T-helper 1 cell treated with Interleukin-12 subunit alpha and Interleukin-12 subunit beta and Interleukin-4 antibody, amounts not matched to agents 30 μg/mL and 1 μg/mL, for 36 hours (primary cell): Measurements from ENCODE around the gene TTC27.
"Not testable (repeated sequence)": the region's sequence is repeated elsewhere in the genome, so short reads cannot be mapped to it uniquely, and the experiment has no call there.

Source experiments
- H3K27ac Mint-ChIP-seq: one replicate; pipeline ENCODE4 v1.8.0; 2021; ENCODE audit warnings: mild to moderate bottlenecking, mixed read lengths
- H3K27me3 Mint-ChIP-seq: one replicate; pipeline ENCODE4 v1.8.0; 2021; ENCODE audit warnings: low read depth, mixed read lengths
- H3K36me3 Mint-ChIP-seq: one replicate; pipeline ENCODE4 v1.8.0; 2021; ENCODE audit warnings: low read depth, mixed read lengths
- H3K4me1 Mint-ChIP-seq: one replicate; pipeline ENCODE4 v1.8.0; 2021; ENCODE audit warnings: low read depth, mixed read lengths
- H3K4me3 Mint-ChIP-seq: one replicate; pipeline ENCODE4 v1.8.0; 2021; ENCODE audit warnings: mild to moderate bottlenecking, moderate library complexity, mixed read lengths
- H3K9me3 Mint-ChIP-seq: one replicate; pipeline ENCODE4 v1.8.0; 2021; ENCODE audit warnings: mixed read lengths

TTC27 gene

GRCh38 chr2:32719933-32720716 lies 92.3 kb downstream of the TTC27 start:
- no peak overlapping the region for H3K27ac Mint-ChIP-seq
- H3K27me3 Mint-ChIP-seq, result no peaks in the 10 kb centered on the region
- peaks cover 6% of the 10 kb centered on the region for H3K4me1 Mint-ChIP-seq
- H3K9me3 Mint-ChIP-seq, result peaks cover 6% of the 10 kb centered on the region
- H3K36me3 Mint-ChIP-seq, result peaks cover 7% of the 10 kb centered on the region
- H3K4me3 Mint-ChIP-seq, result no peak overlapping the region

- Mint-ChIP-seq H3K27me3 (no peaks in the 10 kb centered on the region), H3K4me3 (no peak overlapping the region), H3K4me1 (peaks cover 4% of the 10 kb centered on the region), H3K36me3 (peaks cover 7% of the 10 kb centered on the region), H3K27ac (no peak overlapping the region), H3K9me3 (peaks cover 6% of the 10 kb centered on the region)
These were observed 92.9 kb downstream of the TTC27 start for GRCh38 chr2:32720771-32721170.

GRCh38 chr2:32721376-32721775 lies 93.5 kb downstream of the TTC27 start:
- Mint-ChIP-seq H3K27ac (no peak overlapping the region), H3K4me1 (peaks cover 4% of the 10 kb centered on the region), H3K4me3 (no peak overlapping the region), H3K36me3 (peaks cover 9% of the 10 kb centered on the region), H3K9me3 (peaks cover 6% of the 10 kb centered on the region), H3K27me3 (no peaks in the 10 kb centered on the region)

GRCh38 chr2:32723467-32724079 lies 95.7 kb downstream of the TTC27 start:
- peaks cover 10% of the 10 kb centered on the region for H3K36me3 Mint-ChIP-seq
- H3K9me3 Mint-ChIP-seq, result peaks cover 6% of the 10 kb centered on the region
- H3K4me1 Mint-ChIP-seq, result peaks cover 4% of the 10 kb centered on the region
- no peak overlapping the region for H3K27ac Mint-ChIP-seq
- no peak overlapping the region for H3K4me3 Mint-ChIP-seq
- no peaks in the 10 kb centered on the region for H3K27me3 Mint-ChIP-seq

GRCh38 chr2:32726678-32727077 lies 98.8 kb downstream of the TTC27 start:
- H3K9me3 Mint-ChIP-seq, H3K36me3 Mint-ChIP-seq, H3K4me3 Mint-ChIP-seq, H3K27me3 Mint-ChIP-seq, H3K4me1 Mint-ChIP-seq, H3K27ac Mint-ChIP-seq: not testable (repeated sequence)

GRCh38 chr2:32727157-32727556 lies 99.3 kb downstream of the TTC27 start:
- no peak overlapping the region for H3K27ac Mint-ChIP-seq
- peaks cover 6% of the 10 kb centered on the region for H3K9me3 Mint-ChIP-seq
- no peaks in the 10 kb centered on the region for H3K27me3 Mint-ChIP-seq
- H3K4me3 Mint-ChIP-seq, result no peak overlapping the region
- H3K36me3 Mint-ChIP-seq, result peaks cover 10% of the 10 kb centered on the region
- H3K4me1 Mint-ChIP-seq, result peaks cover 4% of the 10 kb centered on the region

- not testable (repeated sequence) for H3K4me1 Mint-ChIP-seq, H3K36me3 Mint-ChIP-seq, H3K4me3 Mint-ChIP-seq, H3K9me3 Mint-ChIP-seq, H3K27ac Mint-ChIP-seq, H3K27me3 Mint-ChIP-seq
These were observed 103.1 kb downstream of the TTC27 start for GRCh38 chr2:32730958-32731357.

GRCh38 chr2:32732120-32732519 lies 104.3 kb downstream of the TTC27 start:
- H3K4me3 Mint-ChIP-seq, result no peak overlapping the region
- H3K27me3 Mint-ChIP-seq, result no peaks in the 10 kb centered on the region
- no peaks in the 10 kb centered on the region for H3K9me3 Mint-ChIP-seq
- H3K4me1 Mint-ChIP-seq, result no peaks in the 10 kb centered on the region
- peaks cover 6% of the 10 kb centered on the region for H3K36me3 Mint-ChIP-seq
- no peak overlapping the region for H3K27ac Mint-ChIP-seq

GRCh38 chr2:32732912-32733472 lies 105.1 kb downstream of the TTC27 start:
- peaks cover 7% of the 10 kb centered on the region for H3K36me3 Mint-ChIP-seq
- H3K27ac Mint-ChIP-seq, result no peak overlapping the region

GRCh38 chr2:32735348-32735747 lies 107.5 kb downstream of the TTC27 start:
- H3K27ac Mint-ChIP-seq, result no peak overlapping the region
- peaks cover 7% of the 10 kb centered on the region for H3K36me3 Mint-ChIP-seq
- H3K4me1 Mint-ChIP-seq, result no peaks in the 10 kb centered on the region
- no peaks in the 10 kb centered on the region for H3K27me3 Mint-ChIP-seq
- no peaks in the 10 kb centered on the region for H3K9me3 Mint-ChIP-seq
- no peak overlapping the region for H3K4me3 Mint-ChIP-seq

More at GRCh38 chr2:32732912-32733472, 105.1 kb downstream of the TTC27 start:
- H3K4me1 Mint-ChIP-seq, result no peaks in the 10 kb centered on the region
- H3K4me3 Mint-ChIP-seq, result no peak overlapping the region
- no peaks in the 10 kb centered on the region for H3K9me3 Mint-ChIP-seq
- no peaks in the 10 kb centered on the region for H3K27me3 Mint-ChIP-seq

- Mint-ChIP-seq H3K27ac (no peak overlapping the region), H3K9me3 (no peaks in the 10 kb centered on the region), H3K36me3 (peaks cover 16% of the 10 kb centered on the region), H3K4me3 (no peak overlapping the region), H3K4me1 (no peaks in the 10 kb centered on the region), H3K27me3 (no peaks in the 10 kb centered on the region)
These were observed 111.1 kb downstream of the TTC27 start for GRCh38 chr2:32738939-32739338.

GRCh38 chr2:32739664-32740063 lies 111.8 kb downstream of the TTC27 start:
- H3K9me3 Mint-ChIP-seq, result no peaks in the 10 kb centered on the region
- H3K4me1 Mint-ChIP-seq, result no peaks in the 10 kb centered on the region
- H3K27me3 Mint-ChIP-seq, result no peaks in the 10 kb centered on the region
- H3K4me3 Mint-ChIP-seq, result no peak overlapping the region
- H3K27ac Mint-ChIP-seq, result no peak overlapping the region
- peaks cover 16% of the 10 kb centered on the region for H3K36me3 Mint-ChIP-seq

GRCh38 chr2:32741575-32741974 lies 113.7 kb downstream of the TTC27 start:
- H3K9me3 Mint-ChIP-seq, result no peaks in the 10 kb centered on the region
- H3K36me3 Mint-ChIP-seq, result peaks cover 19% of the 10 kb centered on the region
- H3K4me3 Mint-ChIP-seq, result no peak overlapping the region
- no peak overlapping the region for H3K27ac Mint-ChIP-seq
- H3K4me1 Mint-ChIP-seq, result no peaks in the 10 kb centered on the region
- no peaks in the 10 kb centered on the region for H3K27me3 Mint-ChIP-seq

GRCh38 chr2:32742376-32742775 lies 114.5 kb downstream of the TTC27 start:
- Mint-ChIP-seq H3K27me3 (no peaks in the 10 kb centered on the region), H3K36me3 (peaks cover 16% of the 10 kb centered on the region), H3K9me3 (no peaks in the 10 kb centered on the region), H3K27ac (no peak overlapping the region), H3K4me1 (no peaks in the 10 kb centered on the region), H3K4me3 (no peak overlapping the region)
